Right ventricle myocardium superior (tissue), 1 donor: ENCODE measurements around the gene EPS8. TPM values are rescaled to one million over a fixed set of nuclear protein-coding genes. Genes with fewer than 3 reads are reported as not detected.

ENCODE experiments used
- ATAC-seq: fragments of 200-7000 bp; cut with Tn5 transposase; one replicate; pipeline ENCODE4 v1.9.1; 2020; ENCODE audit warnings: mild to moderate bottlenecking; ENCODE audit not compliant: poor library complexity
- DNase-seq: peaks from one replicate; pipeline ENCODE4 v3.0.0-alpha.2; 2020
- intact Hi-C: fragments of 100-400 bp; cut with DNase I; formaldehyde crosslinking; loops from one replicate; pipeline ENCODE4 v1.11.2; 2022
- total RNA-seq: library from RNA; stranded (reverse); fragmentation: NEBNext Ultra II Directional; extraction: Animal tissue kit (Norgen Biotek cat#: 25700); gene quantifications from one replicate; pipeline ENCODE4 v1.2.1, GENCODE V29; 2021
- donor health status: DM: no; HTN: yes; CAD: no; lungs with severe emphysema.

EPS8 gene
- total RNA-seq, 1 donor from 2014 or later, result 17.5 TPM

- intact Hi-C loops, result no loop called here
- no peak for DNase-seq
- peak; percentile 77 for ATAC-seq
Observed at GRCh38 chr12:15732341-15733061, 56.7 kb downstream of the EPS8 start.

GRCh38 chr12:15731940-15732339 is 57.2 kb downstream of the EPS8 start:
- intact Hi-C loops, result no loop called here
- ATAC-seq, result no peak
- DNase-seq, result no peak

- DNase-seq (no peak), ATAC-seq (no peak)
- intact Hi-C loops, result no loop called here
Observed at GRCh38 chr12:15729097-15729496, 60.1 kb downstream of the EPS8 start.

GRCh38 chr12:15728118-15728598 is 61.0 kb downstream of the EPS8 start:
- ATAC-seq (no peak), DNase-seq (no peak)
- intact Hi-C loops, result no loop called here

- DNase-seq, result no peak
- ATAC-seq, result no peak
- intact Hi-C loops, result no loop called here
Observed at GRCh38 chr12:15726878-15727150, 62.4 kb downstream of the EPS8 start.

- ATAC-seq, result peak; percentile 59
- intact Hi-C loops, result no loop called here
- no peak for DNase-seq
Observed at GRCh38 chr12:15726027-15726877, 62.9 kb downstream of the EPS8 start.

GRCh38 chr12:15722951-15723350 is 66.2 kb downstream of the EPS8 start:
- no peak for DNase-seq

GRCh38 chr12:15721316-15722115 is 67.7 kb downstream of the EPS8 start:
- intact Hi-C loops, result no loop called here
- ATAC-seq, result no peak
- no peak for DNase-seq

More at GRCh38 chr12:15722951-15723350, 66.2 kb downstream of the EPS8 start:
- intact Hi-C loops, result no loop called here
- ATAC-seq, result no peak

GRCh38 chr12:15720295-15720694 is 68.9 kb downstream of the EPS8 start:
- DNase-seq, result no peak
- no peak for ATAC-seq
- intact Hi-C loops, result no loop called here

- ATAC-seq, result no peak
- no peak for DNase-seq
- intact Hi-C loops, result no loop called here
Observed at GRCh38 chr12:15719230-15719629, 70.0 kb downstream of the EPS8 start.

- DNase-seq (no peak), ATAC-seq (no peak)
- intact Hi-C loops, result no loop called here
Observed at GRCh38 chr12:15717940-15718567, 71.1 kb downstream of the EPS8 start.

- DNase-seq (no peak), ATAC-seq (no peak)
- intact Hi-C loops, result no loop called here
Observed at GRCh38 chr12:15716581-15716980, 72.6 kb downstream of the EPS8 start.

- intact Hi-C loops, result no loop called here
- DNase-seq (no peak), ATAC-seq (no peak)
Observed at GRCh38 chr12:15714256-15714655, 74.9 kb downstream of the EPS8 start.

GRCh38 chr12:15712823-15713660 is 76.1 kb downstream of the EPS8 start:
- DNase-seq, result no peak
- peak; percentile 84 for ATAC-seq
- intact Hi-C loops, result no loop called here

GRCh38 chr12:15712160-15712559 is 77.0 kb downstream of the EPS8 start:
- intact Hi-C loops, result no loop called here
- ATAC-seq (no peak), DNase-seq (no peak)

- ATAC-seq (no peak), DNase-seq (no peak)
- intact Hi-C loops, result no loop called here
Observed at GRCh38 chr12:15710860-15711510, 78.2 kb downstream of the EPS8 start.

- intact Hi-C loops, result no loop called here
- ATAC-seq (no peak), DNase-seq (no peak)
Observed at GRCh38 chr12:15709551-15709950, 79.6 kb downstream of the EPS8 start.
